Measurements from ENCODE around the gene TAF11L8. TPM values are rescaled to one million over a fixed set of nuclear protein-coding genes. Genes with fewer than 3 reads are reported as not detected.
A peak's percentile ranks its signal among the peaks of the same experiment; 100 is the strongest.
"Not testable (repeated sequence)": the region's sequence is repeated elsewhere in the genome, so short reads cannot be mapped to it uniquely, and the experiment has no call there.

TAF11L8 gene
- total RNA-seq, 1 donor from 2014 or later, result not detected

- no peak for TF ChIP-seq CTCF (conservative IDR thresholded peaks at IDR 0.05)
- DNase-seq (ENCODE audit: low read depth, low spot score), result no peak
- no peak overlapping the region for H3K4me3 Mint-ChIP-seq
- H3K4me1 Mint-ChIP-seq, result no peaks in the 10 kb centered on the region
- peaks cover 8% of the 10 kb centered on the region for H3K9me3 Mint-ChIP-seq
- H3K27me3 Mint-ChIP-seq (ENCODE audit: low read depth), result no peaks in the 10 kb centered on the region
- H3K36me3 Mint-ChIP-seq (ENCODE audit: low read depth), result no peaks in the 10 kb centered on the region
- no peak overlapping the region for H3K27ac Mint-ChIP-seq (ENCODE audit: unreplicated experiment)
Measured at GRCh38 chr5:17614872-17615605, 24.3 kb upstream of the TAF11L8 start.

- not testable (repeated sequence) for H3K4me1 Mint-ChIP-seq; H3K9me3 Mint-ChIP-seq; H3K4me3 Mint-ChIP-seq; H3K36me3 Mint-ChIP-seq (ENCODE audit: low read depth); DNase-seq (ENCODE audit: low read depth, low spot score); H3K27me3 Mint-ChIP-seq (ENCODE audit: low read depth)
- H3K27ac Mint-ChIP-seq (ENCODE audit: unreplicated experiment), result peak within 1 kb of the TSS; percentile 62
Measured at GRCh38 chr5:17610092-17610491, 19.3 kb upstream of the TAF11L8 start, which contains the start of gene TAF11L12. Gene TAF11L12, plus strand, starts transcription at chr5:17610392.

- not testable (repeated sequence) for H3K9me3 Mint-ChIP-seq; H3K36me3 Mint-ChIP-seq (ENCODE audit: low read depth); H3K4me1 Mint-ChIP-seq; DNase-seq (ENCODE audit: low read depth, low spot score); H3K4me3 Mint-ChIP-seq; H3K27ac Mint-ChIP-seq (ENCODE audit: unreplicated experiment); H3K27me3 Mint-ChIP-seq (ENCODE audit: low read depth)
Measured at GRCh38 chr5:17607461-17607860, 16.7 kb upstream of the TAF11L8 start.

DNA sequence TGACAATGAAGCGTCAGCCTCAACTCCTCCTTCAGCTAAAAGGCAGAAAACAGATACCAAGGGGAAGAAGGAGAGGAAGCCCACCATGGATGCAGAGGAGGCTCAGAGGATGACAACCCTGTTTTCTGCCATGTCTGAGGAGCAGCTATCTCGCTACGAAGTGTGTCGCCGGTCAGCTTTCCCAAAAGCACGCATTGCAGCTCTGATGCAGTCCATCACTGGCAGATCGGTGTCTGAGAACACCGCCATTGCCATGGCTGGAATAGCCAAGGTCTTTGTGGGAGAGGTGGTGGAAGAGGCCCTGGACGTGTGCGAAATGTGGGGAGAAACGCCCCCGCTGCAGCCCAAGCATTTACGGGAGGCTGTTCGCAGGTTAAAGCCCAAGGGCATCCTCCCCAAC lies 14.2 kb upstream of the TAF11L8 start:
- no peaks in the 10 kb centered on the region for H3K27me3 Mint-ChIP-seq (ENCODE audit: low read depth)
- TF ChIP-seq CTCF (conservative IDR thresholded peaks at IDR 0.05), result no peak
- H3K36me3 Mint-ChIP-seq (ENCODE audit: low read depth), result no peaks in the 10 kb centered on the region
- H3K9me3 Mint-ChIP-seq, result no peaks in the 10 kb centered on the region
- no peak overlapping the region for H3K4me3 Mint-ChIP-seq
- no peaks in the 10 kb centered on the region for H3K4me1 Mint-ChIP-seq
- no peak overlapping the region for H3K27ac Mint-ChIP-seq (ENCODE audit: unreplicated experiment)
- DNase-seq (ENCODE audit: low read depth, low spot score), result no peak

DNA sequence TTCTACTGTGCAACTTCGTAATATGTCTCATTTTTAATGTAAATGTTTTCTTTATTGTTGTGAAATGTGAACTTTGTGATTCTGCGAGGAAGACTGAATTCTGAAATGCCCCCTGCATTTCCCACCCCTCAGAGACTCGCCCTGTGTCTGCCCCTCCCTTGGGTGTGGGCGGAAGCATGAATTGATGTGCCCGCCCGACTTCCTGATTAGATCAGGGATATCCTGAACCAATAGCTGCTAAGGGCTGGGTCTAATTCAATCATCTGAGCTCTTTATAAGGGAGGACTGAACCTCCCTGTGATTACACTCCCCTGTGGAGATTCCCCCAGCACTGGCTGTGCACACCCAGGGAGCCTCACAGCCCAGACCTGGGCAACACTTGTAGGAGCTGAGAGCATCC lies 13.1 kb upstream of the TAF11L8 start, which contains the start of gene TAF11L11:
TAF11L11 (plus strand) TSS at position 304 of the 400 bp plus-strand sequence.
- not testable (repeated sequence) for DNase-seq (ENCODE audit: low read depth, low spot score); H3K4me3 Mint-ChIP-seq; H3K4me1 Mint-ChIP-seq; H3K9me3 Mint-ChIP-seq; H3K27me3 Mint-ChIP-seq (ENCODE audit: low read depth); H3K27ac Mint-ChIP-seq (ENCODE audit: unreplicated experiment); H3K36me3 Mint-ChIP-seq (ENCODE audit: low read depth)

DNA sequence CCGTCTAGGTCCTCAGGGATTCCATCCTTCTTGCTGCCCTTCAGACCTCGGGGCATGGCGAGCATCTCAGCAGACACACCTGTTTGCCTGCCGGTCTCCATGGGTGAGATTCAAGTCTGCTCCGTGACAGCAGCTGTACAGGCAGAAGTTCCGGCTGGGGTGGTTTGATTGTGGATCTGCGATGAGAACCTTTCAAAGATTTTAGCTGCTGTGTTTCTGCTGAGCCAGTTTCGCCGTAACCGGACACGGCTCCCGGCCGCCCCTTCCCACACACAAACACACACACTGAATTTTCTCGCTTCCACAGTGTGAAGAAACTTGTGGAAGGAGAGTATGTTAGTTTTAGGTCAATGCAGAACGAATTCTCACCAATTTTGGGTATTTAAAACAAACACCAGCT lies 7.0 kb upstream of the TAF11L8 start, which contains the start of gene TAF11L10:
TAF11L10 (minus strand) TSS at position 101 of the 400 bp plus-strand sequence.
- not testable (repeated sequence) for H3K27ac Mint-ChIP-seq (ENCODE audit: unreplicated experiment); H3K27me3 Mint-ChIP-seq (ENCODE audit: low read depth); H3K9me3 Mint-ChIP-seq; H3K4me1 Mint-ChIP-seq; H3K36me3 Mint-ChIP-seq (ENCODE audit: low read depth); DNase-seq (ENCODE audit: low read depth, low spot score); H3K4me3 Mint-ChIP-seq

- not testable (repeated sequence) for H3K27me3 Mint-ChIP-seq (ENCODE audit: low read depth); H3K36me3 Mint-ChIP-seq (ENCODE audit: low read depth); H3K9me3 Mint-ChIP-seq; H3K4me3 Mint-ChIP-seq; H3K27ac Mint-ChIP-seq (ENCODE audit: unreplicated experiment); H3K4me1 Mint-ChIP-seq
- peak; percentile 5 for DNase-seq (ENCODE audit: low read depth, low spot score)
Measured at GRCh38 chr5:17594255-17594654, 3.5 kb upstream of the TAF11L8 start, which contains the start of gene TAF11L9. Gene TAF11L9, minus strand, starts transcription at chr5:17594394.

- not testable (repeated sequence) for H3K27me3 Mint-ChIP-seq (ENCODE audit: low read depth)
Measured at GRCh38 chr5:17585658-17586057, 5.1 kb downstream of the TAF11L8 start, which contains the start of gene TAF11L7. Gene TAF11L7, minus strand, starts transcription at chr5:17585758.

More at GRCh38 chr5:17585658-17586057, 5.1 kb downstream of the TAF11L8 start, which contains the start of gene TAF11L7:
- not testable (repeated sequence) for H3K36me3 Mint-ChIP-seq (ENCODE audit: low read depth); DNase-seq (ENCODE audit: low read depth, low spot score); H3K4me3 Mint-ChIP-seq; H3K4me1 Mint-ChIP-seq; H3K9me3 Mint-ChIP-seq; H3K27ac Mint-ChIP-seq (ENCODE audit: unreplicated experiment)

Other genes with a start within 250 kb of the TAF11L8 start
- not detected in 2 replicates for gene TAF11L2, start 92.7 kb downstream of the TAF11L8 start, total RNA-seq
- not detected in 2 replicates for gene TAF11L3, start 72.6 kb downstream of the TAF11L8 start, total RNA-seq
- not detected in 2 replicates for gene TAF11L4, start 69.2 kb downstream of the TAF11L8 start, total RNA-seq
- not detected in 2 replicates for gene TAF11L5, start 65.7 kb downstream of the TAF11L8 start, total RNA-seq
- not detected in 2 replicates for gene TAF11L6, start 62.3 kb downstream of the TAF11L8 start, total RNA-seq
- gene TAF11L7, start 5.2 kb downstream of the TAF11L8 start, total RNA-seq, result not detected in 2 replicates
- not detected in 2 replicates for gene TAF11L9, start 3.4 kb upstream of the TAF11L8 start, total RNA-seq
- not detected in 2 replicates for gene TAF11L10, start 6.9 kb upstream of the TAF11L8 start, total RNA-seq
- gene TAF11L11, start 13.2 kb upstream of the TAF11L8 start, total RNA-seq, result not detected in 2 replicates
- not detected in 2 replicates for gene TAF11L12, start 19.4 kb upstream of the TAF11L8 start, total RNA-seq
- not detected in 2 replicates for gene TAF11L13, start 41.1 kb upstream of the TAF11L8 start, total RNA-seq
- gene TAF11L14, start 43.5 kb upstream of the TAF11L8 start, total RNA-seq, result not detected in 2 replicates